GM12878 (cell line): ENCODE measurements around the gene LAMA4. TPM values are rescaled to one million over a fixed set of nuclear protein-coding genes. Genes with fewer than 3 reads are reported as not detected.

Source experiments
- BCL11A ChIP-seq: IDR thresholded peaks from 2 replicates; pipeline ENCODE4 v1.6.1; 2011; ENCODE audit warnings: low read depth, low read length
- HDGF ChIP-seq: fragments of 450-650 bp; IDR thresholded peaks from 2 replicates; pipeline ENCODE4 v1.6.1; 2016; ENCODE audit warnings: antibody characterized with exemption
- KLF5 ChIP-seq: fragments of 450-650 bp; IDR thresholded peaks from 2 replicates; pipeline ENCODE4 v1.6.1; 2014; ENCODE audit warnings: mild to moderate bottlenecking; ENCODE audit not compliant: partially characterized antibody
- MTA3 ChIP-seq: IDR thresholded peaks from 2 replicates; pipeline ENCODE4 v1.6.1; 2012; ENCODE audit warnings: low read length, inconsistent platforms, borderline replicate concordance
- REST ChIP-seq: IDR thresholded peaks from 2 replicates; pipeline ENCODE4 v1.6.1; 2012; ENCODE audit warnings: mild to moderate bottlenecking, low read depth, low read length
- SIX5 ChIP-seq: IDR thresholded peaks from 2 replicates; pipeline ENCODE4 v1.6.1; 2011; ENCODE audit warnings: mild to moderate bottlenecking, low read depth, low read length, moderate library complexity; ENCODE audit not compliant: severe bottlenecking
- ZBTB11 ChIP-seq: fragments of 450-650 bp; formaldehyde crosslinking; IDR thresholded peaks from 2 replicates; pipeline ENCODE4 v1.5.0; 2022; ENCODE audit warnings: mild to moderate bottlenecking, missing genetic modification characterization
- polyA plus RNA-seq, 11 experiments: library from polyadenylated mRNA; depleted of rRNA in 4 of 11; unstranded in 6 of 11; stranded (reverse) in 5 of 11; fragments of >200 nt; fragmentation: Nextera tagmentation in 4 of 11; fragmentation: Illumina TruSeq in 1 of 11; extraction: Ambion mirVana in 4 of 11; extraction: Trizol in 1 of 11; gene quantifications; 1 replicate in 1 of 11; 2 replicates in 10 of 11; pipeline versions ENCODE4 v1.2.1 to v1.2.3, GENCODE V29; 2011 to 2016; ENCODE audit warnings: inconsistent platforms in 2 of 11, missing spikeins in 2 of 11, low read depth in 1 of 11
- total RNA-seq, 4 experiments: library from RNA; depleted of rRNA in 3 of 4; stranded (reverse); fragments of >200 nt in 3 of 4; fragmentation: Illumina TruSeq in 1 of 4; extraction: Trizol in 1 of 4; gene quantifications; 2 replicates each; pipeline versions ENCODE4 v1.2.1 to v1.2.3, GENCODE V29; 2013 to 2021

The LAMA4 gene
- total and polyA plus RNA-seq, 10 of the 15 experiments (the other 5 are each of a cell fraction or from before 2014, with no cell fraction given) = 0.11 to 0.21 (median 0.14) TPM; not detected in 7

- no peak for TF ChIP-seq ZBTB11 (CRISPR knock-in tag)
- no peak for TF ChIP-seq HDGF
- no peak for TF ChIP-seq KLF5
- no peak for TF ChIP-seq SIX5
- no peak for TF ChIP-seq MTA3
- TF ChIP-seq BCL11A = no peak
- no peak for TF ChIP-seq REST
- TF ChIP-seq, all 136 proteins: peak for 0
Observed at GRCh38 chr6:112113918-112114317, 140.4 kb downstream of the LAMA4 start (continued).
